WERI-Rb-1 (cell line): ENCODE measurements around the gene SPAG9.

Experiments
- DNase-seq: peaks from one replicate; pipeline ENCODE4 v3.0.0-alpha.2; 2020
- H3K27ac ChIP-seq: fragments of 250-450 bp; sonication (Bioruptor Pico); 2 replicates; pipeline ENCODE4 v1.5.1; 2020; ENCODE audit warnings: mild to moderate bottlenecking, moderate library complexity
- H3K27me3 ChIP-seq: fragments of 250-450 bp; sonication (Bioruptor Pico); 2 replicates; pipeline ENCODE4 v1.5.1; 2021; ENCODE audit warnings: mild to moderate bottlenecking, low read depth, moderate library complexity; ENCODE audit not compliant: insufficient read depth, severe bottlenecking
- H3K36me3 ChIP-seq: fragments of 250-450 bp; sonication (Bioruptor Pico); 2 replicates; pipeline ENCODE4 v1.5.1; 2020; ENCODE audit warnings: mild to moderate bottlenecking, moderate library complexity
- H3K4me3 ChIP-seq: 2 replicates; pipeline ENCODE4 v1.5.1; 2011; ENCODE audit warnings: low read depth, mild to moderate bottlenecking, control low read depth, low read length
- H3K9me3 ChIP-seq: fragments of 250-450 bp; sonication (Bioruptor Pico); 2 replicates; pipeline ENCODE4 v1.5.1; 2021; ENCODE audit warnings: mild to moderate bottlenecking, moderate library complexity; ENCODE audit not compliant: severe bottlenecking
- CTCF ChIP-seq: IDR thresholded peaks from 2 replicates; pipeline ENCODE4 v1.5.1; 2011; ENCODE audit warnings: low read depth, mild to moderate bottlenecking, control low read depth, inconsistent platforms, low read length

Gene SPAG9

GRCh38 chr17:50935221-50935995, 185.3 kb downstream of the SPAG9 start:
- TF ChIP-seq CTCF = no peak
- Histone ChIP-seq H3K36me3 (no peaks in the 10 kb centered on the region), H3K27ac (peak overlapping the region; percentile 88), H3K9me3 (no peaks in the 10 kb centered on the region), H3K27me3 (no peaks in the 10 kb centered on the region), H3K4me3 (no peak overlapping the region)
- DNase-seq = no peak

- no peaks in the 10 kb centered on the region for H3K36me3 ChIP-seq
- TF ChIP-seq CTCF = no peak
- H3K27me3 ChIP-seq = no peaks in the 10 kb centered on the region
- H3K4me3 ChIP-seq = no peak overlapping the region
- peak overlapping the region; percentile 88 for H3K27ac ChIP-seq
- no peaks in the 10 kb centered on the region for H3K9me3 ChIP-seq
- DNase-seq = peak; percentile 83
Measured at GRCh38 chr17:50934672-50935220, 185.9 kb downstream of the SPAG9 start.

DNA sequence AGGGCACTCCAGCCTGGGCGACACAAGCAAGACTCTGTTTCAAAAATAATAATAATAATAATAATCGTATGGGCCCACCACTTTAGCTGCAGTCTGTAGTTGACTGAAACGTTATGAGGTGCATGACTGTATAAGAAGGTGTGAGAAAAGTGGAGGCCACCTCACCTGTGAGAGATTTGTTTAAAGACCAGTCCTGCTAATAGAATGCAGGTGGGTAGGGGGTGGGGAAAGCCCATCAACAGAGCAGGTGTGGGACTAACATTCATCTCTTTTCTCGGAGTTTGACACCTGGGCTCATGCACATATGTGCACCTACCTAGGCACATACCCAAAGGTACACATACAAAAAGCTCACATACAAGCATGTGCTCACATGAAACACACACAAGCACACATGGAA, 186.5 kb downstream of the SPAG9 start:
- no peak for TF ChIP-seq CTCF
- H3K27ac ChIP-seq = peak overlapping the region; percentile 88
- H3K4me3 ChIP-seq = no peak overlapping the region
- no peaks in the 10 kb centered on the region for H3K36me3 ChIP-seq
- H3K27me3 ChIP-seq = no peaks in the 10 kb centered on the region
- DNase-seq = no peak
- H3K9me3 ChIP-seq = no peaks in the 10 kb centered on the region

DNA sequence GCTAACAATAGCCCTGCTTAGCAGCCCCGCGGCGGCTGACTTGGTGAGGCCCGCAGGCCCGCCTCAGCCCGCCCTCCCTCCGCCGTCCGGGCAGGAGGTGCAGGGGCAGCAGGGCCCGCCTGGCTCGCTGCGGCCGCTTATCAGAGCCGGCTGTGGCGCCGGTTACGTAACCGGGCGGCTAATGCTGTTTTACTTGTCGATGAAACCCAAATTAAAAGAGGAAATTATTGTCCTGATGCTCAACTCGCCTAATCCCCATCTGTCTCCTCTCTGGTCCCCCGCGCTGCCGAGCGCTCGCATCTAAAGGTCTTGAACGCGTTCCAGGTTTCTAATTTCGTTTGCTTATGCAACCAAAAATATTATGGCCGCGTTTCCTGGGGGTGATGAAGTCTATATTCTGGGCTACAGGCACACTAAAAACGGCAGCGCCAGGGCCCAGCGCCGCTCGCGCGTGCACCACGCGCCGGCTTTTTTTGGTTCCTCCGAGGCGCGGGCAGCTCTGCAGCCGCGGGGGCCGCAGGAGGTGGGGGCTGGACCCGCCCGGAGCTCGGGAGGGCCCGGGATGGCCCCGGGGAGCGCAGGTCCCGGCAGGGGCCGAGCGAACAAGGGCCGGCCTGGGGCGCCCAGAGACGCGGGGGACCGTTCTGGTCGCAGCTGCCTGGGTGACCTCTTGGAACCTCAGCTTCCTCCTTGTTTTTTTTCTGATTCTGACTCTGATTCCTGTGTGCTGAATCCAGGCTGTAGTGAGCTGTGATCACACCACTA, 189.3 kb downstream of the SPAG9 start:
- H3K4me3 ChIP-seq = peak overlapping the region; percentile 51
- TF ChIP-seq CTCF = no peak
- H3K27ac ChIP-seq = peak overlapping the region; percentile 94

GRCh38 chr17:50928646-50929045, 192.0 kb downstream of the SPAG9 start:
- Histone ChIP-seq H3K27ac (no peak overlapping the region; the same call in 1 of the 2 replicates), H3K4me3 (no peak overlapping the region), H3K36me3 (no peaks in the 10 kb centered on the region), H3K9me3 (no peaks in the 10 kb centered on the region), H3K27me3 (no peaks in the 10 kb centered on the region)
- no peak for TF ChIP-seq CTCF
- DNase-seq = no peak

More for the DNA sequence above, 189.3 kb downstream of the SPAG9 start:
- Histone ChIP-seq H3K27me3 (no peaks in the 10 kb centered on the region), H3K9me3 (no peaks in the 10 kb centered on the region), H3K36me3 (no peaks in the 10 kb centered on the region)
- DNase-seq = peak; percentile 97
